ENCODE data around the gene WDR82.

WDR82 gene

DNA sequence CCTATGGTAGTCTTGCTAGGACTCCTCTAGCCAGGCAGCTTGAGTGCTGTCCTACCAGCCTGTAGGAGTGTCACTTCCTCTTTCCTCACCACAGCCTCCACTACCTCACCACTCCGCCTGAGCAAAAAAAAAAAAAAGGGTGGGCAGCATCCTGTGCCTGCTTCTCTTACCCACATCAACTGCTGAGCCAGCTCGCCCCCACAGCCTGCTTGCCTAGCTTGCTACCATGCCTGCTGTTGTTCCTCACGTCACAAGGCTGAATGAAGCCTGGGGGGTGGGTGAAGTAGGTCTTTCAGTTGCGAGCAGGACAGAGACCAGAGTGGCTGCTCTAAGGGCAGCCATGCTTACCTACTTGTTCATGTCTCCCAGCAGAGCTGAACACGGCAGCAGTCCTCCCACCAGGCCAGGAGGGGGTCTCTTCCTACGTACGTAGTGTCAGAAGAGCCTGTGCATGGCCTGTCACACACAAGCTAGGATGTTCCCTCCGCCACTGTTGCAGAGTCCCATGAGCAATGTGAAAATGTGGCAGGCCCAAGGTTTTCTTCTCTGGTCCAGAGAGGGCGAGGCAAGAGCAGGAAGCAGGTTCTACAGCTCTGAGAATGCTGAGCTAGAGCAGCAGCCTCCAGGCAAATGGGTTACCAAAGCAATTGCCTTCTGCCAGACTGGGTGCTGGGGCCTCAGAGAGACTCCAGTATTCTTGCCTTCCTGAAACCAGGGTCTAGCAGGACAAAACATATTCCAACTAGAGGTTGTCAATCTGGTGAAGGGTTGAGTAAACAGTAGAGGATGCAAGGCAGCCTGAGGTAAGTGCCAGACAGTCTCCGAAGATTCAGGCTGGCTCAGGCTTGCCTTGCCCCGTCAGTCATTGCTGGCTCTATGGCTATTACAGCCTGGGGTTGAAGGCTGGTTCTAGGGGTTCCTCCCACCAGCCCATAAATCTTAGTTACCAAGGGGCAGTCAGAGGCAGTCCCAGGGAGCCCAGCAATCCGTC is 24.8 kb downstream of the WDR82 start:
- DNase-seq: peak; percentile 86

DNA sequence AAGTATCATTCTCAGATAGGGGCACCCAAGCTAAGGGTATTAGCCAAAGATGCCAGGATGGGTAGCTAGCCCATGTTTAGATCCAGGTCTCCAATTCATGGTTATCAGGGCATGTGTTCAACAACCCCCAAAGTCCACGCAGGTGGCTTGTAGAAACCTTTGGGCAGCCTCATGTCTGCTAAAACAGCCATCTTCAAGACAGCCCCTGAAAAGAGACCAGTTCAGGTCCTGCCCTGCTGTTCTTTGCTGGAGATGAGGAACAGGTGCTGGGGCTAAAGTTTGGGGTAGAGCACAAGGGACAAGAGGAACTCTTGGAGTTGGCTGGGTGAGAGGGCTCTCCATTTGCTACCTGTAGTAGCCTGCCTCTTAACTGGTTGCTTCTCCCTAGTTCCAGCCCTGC is 28.3 kb downstream of the WDR82 start:
- DNase-seq: no peak

GRCh38 chr3:52249683-52250082 is 28.8 kb downstream of the WDR82 start:
- DNase-seq: no peak

- DNase-seq: no peak
These were observed 29.5 kb downstream of the WDR82 start for GRCh38 chr3:52248816-52249547.

DNA sequence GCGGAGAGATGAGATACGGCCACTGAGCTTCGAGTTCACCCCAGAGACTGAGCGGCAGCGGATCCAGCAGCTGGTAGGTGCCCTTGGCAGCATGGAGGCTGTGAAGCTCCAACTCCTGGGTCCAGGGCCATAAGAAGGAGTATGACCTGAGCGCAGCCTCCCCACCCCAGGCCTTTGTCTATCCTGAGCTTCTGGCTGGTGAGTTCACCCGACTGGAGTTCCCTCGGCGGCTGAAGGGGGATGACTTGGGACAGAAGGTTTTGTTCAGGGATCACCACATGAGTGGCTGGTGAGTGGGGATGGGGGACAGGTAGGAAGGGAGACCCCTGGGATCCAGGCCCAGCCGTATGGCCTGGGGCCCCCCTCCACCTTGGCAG is 30.3 kb downstream of the WDR82 start:
- no peak for DNase-seq

GRCh38 chr3:52247409-52248164 is 30.9 kb downstream of the WDR82 start:
- no peak for DNase-seq

GRCh38 chr3:52246728-52247408 is 31.6 kb downstream of the WDR82 start:
- DNase-seq: no peak

GRCh38 chr3:52246264-52246620 is 32.2 kb downstream of the WDR82 start:
- no peak for DNase-seq

- DNase-seq: peak; percentile 62
These were observed 32.9 kb downstream of the WDR82 start, which contains the start of gene PPM1M for GRCh38 chr3:52245322-52246263. TSS of gene PPM1M (plus strand) at chr3:52245759. CDS start at chr3:52245825, 66 bp downstream.

DNA sequence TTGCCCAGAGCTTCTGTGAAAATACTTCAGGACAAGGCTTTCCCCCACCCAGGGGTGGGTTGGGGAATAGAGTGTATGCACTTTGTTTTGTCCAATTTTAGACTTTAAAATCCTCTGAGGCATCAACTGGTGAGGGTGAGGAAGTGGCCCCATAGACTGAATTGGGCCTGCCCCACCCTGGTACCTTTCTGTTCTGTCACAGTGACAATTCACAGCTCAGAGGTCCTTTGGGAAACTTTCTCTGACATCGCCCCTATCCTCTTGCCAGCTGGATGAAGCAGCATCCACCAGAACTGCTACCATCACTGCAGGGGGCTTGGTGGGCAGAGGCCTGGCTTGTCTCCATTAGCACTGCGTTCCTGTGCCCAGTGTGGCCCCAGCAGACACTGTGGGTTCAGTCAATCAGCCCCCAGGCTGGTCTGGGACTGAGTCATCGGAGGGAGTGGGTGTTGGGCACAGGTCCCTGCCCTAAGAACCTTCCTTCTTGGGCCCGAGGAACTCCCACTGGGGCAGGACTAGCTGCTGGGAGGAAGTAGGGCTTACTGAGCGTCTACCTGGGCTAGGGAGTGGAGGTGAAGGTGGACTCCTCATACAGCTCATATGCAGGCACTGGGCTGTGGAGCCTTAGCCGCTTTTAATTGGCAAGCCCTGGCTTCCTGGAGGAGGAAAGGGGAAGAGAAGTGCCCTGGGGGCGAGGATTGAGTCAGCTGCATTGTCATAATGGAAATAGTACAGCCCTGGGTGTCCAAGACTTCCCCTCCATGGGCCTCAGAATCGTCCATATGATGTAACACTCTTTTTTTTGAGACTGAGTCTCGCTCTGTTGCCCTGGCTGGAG is 34.4 kb downstream of the WDR82 start:
- DNase-seq: no peak

GRCh38 chr3:52242039-52242438 is 36.4 kb downstream of the WDR82 start:
- no peak for DNase-seq

GRCh38 chr3:52240886-52241370 is 37.5 kb downstream of the WDR82 start:
- no peak for DNase-seq

DNA sequence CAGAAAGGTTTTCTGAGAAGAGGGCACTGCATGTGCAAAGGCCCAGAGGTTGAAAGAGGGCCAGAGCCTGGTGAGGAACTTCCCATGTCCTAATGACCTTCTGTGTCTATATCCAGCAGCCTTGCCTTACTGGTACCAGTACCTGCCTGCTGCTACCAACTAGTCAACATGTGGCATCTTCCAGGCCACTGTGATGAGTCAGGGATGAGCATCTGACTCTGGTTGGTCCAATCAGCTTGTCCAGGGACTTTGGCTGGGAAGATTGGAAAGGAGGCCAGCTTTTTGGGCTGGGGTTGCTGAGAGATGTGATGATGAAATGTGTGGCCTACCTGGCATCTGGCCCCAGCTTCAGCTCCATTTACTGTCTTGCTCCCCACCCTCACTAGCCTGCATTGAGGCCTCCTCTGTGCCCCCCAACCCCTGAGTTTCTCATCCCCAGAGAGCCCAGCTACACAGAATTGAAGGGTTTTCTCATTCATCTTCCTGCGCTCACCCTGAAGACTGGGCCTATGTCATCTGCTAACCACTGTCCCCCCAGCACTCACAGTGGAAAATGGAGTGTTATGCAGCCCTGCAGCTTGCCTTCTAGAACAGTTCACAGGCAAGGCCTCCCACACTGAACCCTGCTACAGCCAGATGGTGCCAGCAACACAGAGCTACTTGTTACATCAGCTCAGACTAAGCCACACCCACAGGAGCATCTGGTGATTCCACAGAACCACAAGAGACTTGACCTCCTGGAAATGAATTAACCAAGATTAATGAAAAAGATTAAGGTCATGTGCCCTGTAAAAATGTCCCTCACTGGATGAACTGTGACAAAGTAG is 38.2 kb downstream of the WDR82 start:
- DNase-seq: no peak

DNA sequence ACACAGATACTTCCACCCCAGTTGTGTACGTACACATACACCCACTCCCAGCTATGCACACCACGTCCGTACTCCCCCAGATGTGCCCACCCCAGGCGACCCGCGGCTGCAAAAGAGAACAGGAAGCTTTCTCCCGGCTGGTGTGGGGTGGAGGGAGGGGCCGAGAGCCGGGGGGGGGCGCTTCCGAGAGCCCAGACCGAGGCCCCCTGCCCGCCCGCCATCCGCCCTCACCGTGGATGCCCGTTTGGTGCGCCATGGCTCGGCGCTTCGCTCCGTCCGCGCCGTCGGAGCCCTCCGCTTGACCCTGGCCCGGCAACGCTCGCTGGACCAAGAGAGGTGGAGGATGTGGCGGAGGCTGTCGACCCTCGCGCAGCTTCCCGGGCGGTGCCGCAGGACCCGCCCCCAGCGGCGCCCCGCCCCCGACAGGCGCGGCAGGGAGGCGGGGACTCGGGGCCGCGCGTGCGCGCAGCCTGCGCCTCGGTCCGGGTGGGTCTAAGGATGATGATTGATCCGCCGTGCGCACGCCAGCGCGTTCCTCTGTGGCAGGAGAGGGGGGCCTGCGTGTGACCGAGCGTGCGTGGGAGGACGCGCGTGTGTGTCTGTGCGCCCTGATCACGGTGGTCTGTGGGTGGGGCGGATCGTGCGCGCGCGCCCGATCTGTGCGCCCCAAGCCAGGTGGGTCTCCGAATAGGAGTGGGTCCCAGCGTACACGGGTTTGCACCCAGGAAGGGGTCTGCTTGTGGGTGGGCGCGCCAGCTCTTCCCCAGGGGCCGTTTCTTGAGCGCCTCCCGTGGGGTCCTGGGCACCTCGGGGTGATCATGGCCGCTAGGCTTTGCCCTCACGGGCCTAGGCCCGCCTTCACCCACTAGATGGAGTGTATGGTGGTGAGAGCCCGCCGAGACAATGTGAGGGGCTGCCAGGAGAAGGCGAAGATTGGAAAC is 39.4 kb downstream of the WDR82 start, which contains the start of gene TWF2:
Gene TWF2 (minus strand): TSS at position 398 of the 941 bp plus-strand sequence. CDS start 142 bp downstream, at position 256.
- DNase-seq: peak; percentile 81

DNA sequence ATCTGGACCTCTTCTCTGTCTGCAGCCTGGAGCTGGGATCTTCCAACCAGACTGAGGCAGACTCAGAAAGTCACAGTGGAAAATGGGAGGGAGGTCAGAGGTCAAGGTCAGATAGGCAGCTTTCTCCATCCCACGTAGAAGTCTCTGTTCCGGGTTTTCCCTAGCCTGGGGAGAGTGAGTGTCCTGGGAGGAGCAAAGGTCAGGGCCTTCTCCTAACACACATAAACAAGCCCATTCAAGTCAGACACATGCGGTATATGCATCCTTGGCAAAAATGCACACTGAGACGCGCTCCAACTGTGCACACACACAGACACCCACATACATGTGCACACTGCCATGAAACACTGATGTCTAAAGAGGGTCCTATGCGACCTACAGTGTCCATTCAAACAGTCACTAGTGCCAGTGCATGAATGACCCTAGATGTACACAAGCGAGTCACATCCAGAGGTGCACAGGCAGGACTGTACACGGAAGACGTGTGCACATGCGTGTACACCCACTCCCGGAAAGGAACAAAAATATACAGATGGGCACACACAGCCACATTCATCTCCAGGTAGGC is 40.2 kb downstream of the WDR82 start:
- DNase-seq: no peak

DNA sequence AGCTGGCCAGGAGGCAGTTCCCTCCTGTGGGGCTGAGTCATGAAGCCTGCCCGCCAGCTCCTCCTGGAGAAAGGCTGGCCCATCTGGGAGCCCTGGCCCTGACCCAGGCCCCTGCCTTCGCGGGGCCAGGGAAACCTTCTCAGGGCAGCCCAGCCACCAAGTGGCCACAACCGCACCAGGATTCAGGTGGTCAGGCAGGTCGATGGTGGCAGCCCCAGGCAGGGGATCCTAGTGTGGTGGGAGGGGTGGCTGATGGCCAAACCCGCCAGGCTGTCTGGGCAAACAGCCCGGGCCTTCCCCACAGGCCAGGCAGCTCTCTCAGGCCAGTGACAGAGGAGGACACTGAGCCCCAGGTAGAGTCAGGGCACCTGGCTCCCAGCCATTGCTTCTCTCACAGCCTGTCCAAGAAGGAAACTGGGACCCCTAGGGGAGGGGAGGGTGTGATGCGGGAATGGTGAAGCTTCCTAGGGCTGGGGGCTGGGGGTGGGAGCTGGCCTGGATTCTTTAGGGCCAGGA is 40.7 kb downstream of the WDR82 start:
- DNase-seq: no peak

- DNase-seq: no peak
These were observed 41.3 kb downstream of the WDR82 start for GRCh38 chr3:52237006-52237656.
